ENCODE results near the gene AKT2.

DNA sequence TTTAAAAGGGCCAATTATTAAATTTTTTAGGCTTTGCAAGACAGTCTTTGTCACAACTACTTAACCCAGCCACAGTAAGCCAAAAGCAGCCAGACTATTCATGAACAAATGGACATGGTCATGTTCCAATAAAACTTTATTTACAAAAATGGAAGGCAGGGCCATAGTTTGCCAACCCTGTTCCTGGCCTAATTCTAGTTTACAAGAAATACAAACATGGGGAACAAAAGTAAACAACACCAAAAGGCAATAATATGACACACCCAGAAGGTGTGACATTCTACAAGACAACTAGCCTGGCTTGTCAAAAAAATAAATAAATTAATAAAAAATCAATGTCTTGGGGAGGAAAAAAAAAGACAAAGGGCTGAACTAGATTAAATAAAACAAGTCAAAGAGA is 33.9 kb downstream of the AKT2 start:
- TF ChIP-seq, protein P1, sequence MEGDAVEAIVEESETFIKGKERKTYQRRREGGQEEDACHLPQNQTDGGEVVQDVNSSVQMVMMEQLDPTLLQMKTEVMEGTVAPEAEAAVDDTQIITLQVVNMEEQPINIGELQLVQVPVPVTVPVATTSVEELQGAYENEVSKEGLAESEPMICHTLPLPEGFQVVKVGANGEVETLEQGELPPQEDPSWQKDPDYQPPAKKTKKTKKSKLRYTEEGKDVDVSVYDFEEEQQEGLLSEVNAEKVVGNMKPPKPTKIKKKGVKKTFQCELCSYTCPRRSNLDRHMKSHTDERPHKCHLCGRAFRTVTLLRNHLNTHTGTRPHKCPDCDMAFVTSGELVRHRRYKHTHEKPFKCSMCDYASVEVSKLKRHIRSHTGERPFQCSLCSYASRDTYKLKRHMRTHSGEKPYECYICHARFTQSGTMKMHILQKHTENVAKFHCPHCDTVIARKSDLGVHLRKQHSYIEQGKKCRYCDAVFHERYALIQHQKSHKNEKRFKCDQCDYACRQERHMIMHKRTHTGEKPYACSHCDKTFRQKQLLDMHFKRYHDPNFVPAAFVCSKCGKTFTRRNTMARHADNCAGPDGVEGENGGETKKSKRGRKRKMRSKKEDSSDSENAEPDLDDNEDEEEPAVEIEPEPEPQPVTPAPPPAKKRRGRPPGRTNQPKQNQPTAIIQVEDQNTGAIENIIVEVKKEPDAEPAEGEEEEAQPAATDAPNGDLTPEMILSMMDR (conservative IDR thresholded peaks at IDR 0.05) = no peak
- no peak for TF ChIP-seq ZFX (IDR thresholded peaks at IDR 0.05)

Measured in C4-2B (cell line).